CD4-positive, alpha-beta T cell (primary cell): ENCODE results near the gene TSHZ2. TPM values are rescaled to one million over a fixed set of nuclear protein-coding genes. Genes with fewer than 3 reads are reported as not detected.
A peak's percentile ranks its signal among the peaks of the same experiment; 100 is the strongest.

ENCODE experiments used
- ATAC-seq: fragments of 200-7000 bp; cut with Tn5 transposase; one replicate; pipeline ENCODE4 v1.10.0; 2022; ENCODE audit warnings: mild to moderate bottlenecking; ENCODE audit not compliant: poor library complexity
- CTCF ChIA-PET: fragments of 350-600 bp; sonication (Branson Sonifier 250); formaldehyde crosslinking; loops from one replicate; lab custom pipeline; 2021; ENCODE audit warnings: antibody characterized with exemption, inconsistent platforms; lab: Charles Lee
- POLR2A ChIA-PET: fragments of 350-600 bp; sonication (Branson Sonifier 250); formaldehyde crosslinking; loops from one replicate; lab custom pipeline; 2021; ENCODE audit warnings: antibody characterized with exemption, inconsistent platforms; lab: Charles Lee
- DNase-seq, 14 experiments: peaks; one replicate each; pipeline ENCODE4 v3.0.0-alpha.2; 2013 to 2020; ENCODE audit warnings: mixed read lengths in 2 of 14
- H3K27ac ChIP-seq, 2 donors: one replicate each; pipeline versions ENCODE4 v1.5.1 to v1.7.0; 2013; ENCODE audit warnings: low read length in 2 of 2, low read depth in 1 of 2, mild to moderate bottlenecking in 1 of 2
- H3K27me3 ChIP-seq, 2 experiments: 1 replicate in 1 of 2; 2 replicates in 1 of 2; pipeline versions ENCODE4 v1.6.1 to v1.7.0; 2013; ENCODE audit warnings: low read length in 2 of 2, control low read depth in 1 of 2, mild to moderate bottlenecking in 1 of 2, moderate library complexity in 1 of 2; ENCODE audit not compliant: insufficient read depth in 2 of 2, control insufficient read depth in 1 of 2
- H3K36me3 ChIP-seq: one replicate; pipeline ENCODE4 v1.6.1; 2013; ENCODE audit warnings: low read length, control low read depth; ENCODE audit not compliant: insufficient read depth
- H3K4me1 ChIP-seq: one replicate; pipeline ENCODE4 v1.6.1; 2013; ENCODE audit warnings: low read length, control low read depth; ENCODE audit not compliant: insufficient read depth
- H3K4me3 ChIP-seq: one replicate; pipeline ENCODE4 v1.5.1; 2013; ENCODE audit warnings: mild to moderate bottlenecking, low read length, moderate library complexity
- H3K9me3 ChIP-seq, 2 experiments: 1 replicate in 1 of 2; 2 replicates in 1 of 2; pipeline versions ENCODE4 v1.6.1 to v1.7.0; 2013; ENCODE audit warnings: low read length in 2 of 2, mild to moderate bottlenecking in 2 of 2, control low read depth in 1 of 2, moderate library complexity in 1 of 2; ENCODE audit not compliant: control insufficient read depth in 1 of 2, insufficient read depth in 1 of 2
- H3K27ac Mint-ChIP-seq: one replicate; pipeline ENCODE4 v1.8.0; 2020; ENCODE audit warnings: mixed read lengths
- H3K27me3 Mint-ChIP-seq: one replicate; pipeline ENCODE4 v1.8.0; 2021; ENCODE audit warnings: mixed read lengths
- H3K36me3 Mint-ChIP-seq: one replicate; pipeline ENCODE4 v1.8.0; 2021; ENCODE audit warnings: low read depth, mixed read lengths
- H3K4me1 Mint-ChIP-seq: one replicate; pipeline ENCODE4 v1.8.0; 2021; ENCODE audit warnings: low read depth, mixed read lengths
- H3K4me3 Mint-ChIP-seq: one replicate; pipeline ENCODE4 v1.8.0; 2020; ENCODE audit warnings: mild to moderate bottlenecking, mixed read lengths
- H3K9me3 Mint-ChIP-seq: one replicate; pipeline ENCODE4 v1.8.0; 2020; ENCODE audit warnings: mixed read lengths
- intact Hi-C, 2 experiments: fragments of 100-400 bp; cut with DNase I in 1 of 2; cut with micrococcal nuclease in 1 of 2; formaldehyde crosslinking; loops; one replicate each; pipeline versions ENCODE4 v1.15.1 to v1.9.0; 2023 to 2025; cut with DNase I, micrococcal nuclease
- total RNA-seq, 174 experiments: library from RNA in 2 of 174; stranded (reverse) in 2 of 174; gene quantifications; one replicate each; pipeline ENCODE4 v1.2.3 and lab custom pipeline; 2021 to 2026
- TF ChIP-seq, protein P1 (sequence below): fragments of 200-600 bp; IDR thresholded peaks from one replicate; pipeline ENCODE4 v1.8.0; 2022; ENCODE audit warnings: antibody characterized with exemption, mild to moderate bottlenecking

Gene TSHZ2
- total RNA-seq, 2 experiments from 2014 or later: 26.1 to 27.4 TPM

DNA sequence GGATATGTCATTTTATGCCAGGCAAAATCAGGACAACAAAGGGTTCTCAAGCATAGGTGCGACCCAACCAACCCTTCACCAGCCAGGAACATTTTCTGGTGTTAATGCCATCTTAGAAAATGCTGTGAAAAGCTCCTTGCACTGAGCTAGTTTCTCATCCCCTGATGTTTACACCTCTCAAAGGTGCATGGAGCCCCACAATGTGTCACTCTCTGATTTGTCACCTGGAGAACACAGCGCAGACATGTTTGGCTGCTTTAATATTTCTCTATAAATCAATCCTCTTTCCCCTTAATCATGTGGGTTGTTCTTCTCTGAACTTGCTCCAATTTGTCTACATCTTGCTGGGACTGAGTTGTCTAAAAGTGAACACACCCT is 244.3 kb downstream of the TSHZ2 start:
- intact Hi-C loops: loop anchor here (2.0 to 10.0 kb wide), 6 partner anchors 59 to 978 kb away; partner anchors contain the start of gene TSHZ2 (in 1 of the 2)
- ATAC-seq (no peak), DNase-seq (peak in 1 of 14 experiments; percentile 7)
- no peak overlapping the region for H3K4me3 ChIP-seq
- TF ChIP-seq, protein P1, sequence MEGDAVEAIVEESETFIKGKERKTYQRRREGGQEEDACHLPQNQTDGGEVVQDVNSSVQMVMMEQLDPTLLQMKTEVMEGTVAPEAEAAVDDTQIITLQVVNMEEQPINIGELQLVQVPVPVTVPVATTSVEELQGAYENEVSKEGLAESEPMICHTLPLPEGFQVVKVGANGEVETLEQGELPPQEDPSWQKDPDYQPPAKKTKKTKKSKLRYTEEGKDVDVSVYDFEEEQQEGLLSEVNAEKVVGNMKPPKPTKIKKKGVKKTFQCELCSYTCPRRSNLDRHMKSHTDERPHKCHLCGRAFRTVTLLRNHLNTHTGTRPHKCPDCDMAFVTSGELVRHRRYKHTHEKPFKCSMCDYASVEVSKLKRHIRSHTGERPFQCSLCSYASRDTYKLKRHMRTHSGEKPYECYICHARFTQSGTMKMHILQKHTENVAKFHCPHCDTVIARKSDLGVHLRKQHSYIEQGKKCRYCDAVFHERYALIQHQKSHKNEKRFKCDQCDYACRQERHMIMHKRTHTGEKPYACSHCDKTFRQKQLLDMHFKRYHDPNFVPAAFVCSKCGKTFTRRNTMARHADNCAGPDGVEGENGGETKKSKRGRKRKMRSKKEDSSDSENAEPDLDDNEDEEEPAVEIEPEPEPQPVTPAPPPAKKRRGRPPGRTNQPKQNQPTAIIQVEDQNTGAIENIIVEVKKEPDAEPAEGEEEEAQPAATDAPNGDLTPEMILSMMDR: no peak
- Mint-ChIP-seq H3K36me3 (no peaks in the 10 kb centered on the region), H3K4me1 (peaks cover 44% of the 10 kb centered on the region), H3K27me3 (no peaks in the 10 kb centered on the region), H3K9me3 (no peaks in the 10 kb centered on the region), H3K27ac (peak overlapping the region; percentile 78), H3K4me3 (peak overlapping the region; percentile 70)
- no peak overlapping the region for H3K27ac ChIP-seq
- no peaks in the 10 kb centered on the region for H3K27me3 ChIP-seq
- no peaks in the 10 kb centered on the region for H3K9me3 ChIP-seq
- no peaks in the 10 kb centered on the region for H3K36me3 ChIP-seq
- peaks cover 28% of the 10 kb centered on the region for H3K4me1 ChIP-seq
- CTCF ChIA-PET: interaction anchor here (0.6 to 2.2 kb wide), 5 partner anchors 9 to 904 kb away, joined by 3 to 9 read pairs (median 3); no protein-coding TSS in a partner anchor
- POLR2A ChIA-PET: interaction anchor here (0.6 to 1.3 kb wide), 5 partner anchors 8 to 905 kb away, joined by 3 to 4 read pairs (median 3); no protein-coding TSS in a partner anchor

DNA sequence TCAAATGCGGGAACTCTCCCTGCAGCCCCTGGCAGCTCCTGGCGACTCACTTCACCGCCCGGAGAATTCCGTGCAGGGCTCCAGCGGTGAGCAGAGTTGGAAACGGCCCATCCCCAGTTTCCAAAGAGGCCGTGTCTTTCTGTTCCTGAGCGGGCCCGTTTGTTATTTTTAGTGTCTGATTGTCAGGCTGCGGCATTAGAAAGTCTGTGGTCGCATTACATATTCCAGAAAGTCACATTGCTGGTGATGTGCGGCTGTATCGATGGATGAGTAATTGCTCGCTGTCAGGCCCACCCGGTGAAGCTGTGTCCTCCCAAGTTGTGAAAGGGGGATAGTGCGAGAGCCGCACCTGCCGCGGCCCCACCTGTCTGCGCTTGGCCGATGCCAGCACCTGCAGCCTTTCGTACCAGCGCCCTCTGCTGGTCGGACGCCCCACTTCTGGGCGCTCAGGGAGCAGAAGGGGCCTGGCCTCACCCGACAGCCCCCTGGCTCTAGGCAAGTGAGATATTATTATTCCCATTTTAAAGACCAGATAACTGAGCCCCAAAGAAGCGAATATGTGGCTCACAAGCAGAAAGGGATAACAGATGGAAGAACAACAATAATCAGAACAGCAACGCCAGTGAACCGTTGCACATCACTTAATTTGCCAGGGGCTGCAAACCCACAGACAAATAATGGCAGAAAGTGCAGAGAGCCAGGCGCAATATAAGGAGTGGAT is 244.9 kb downstream of the TSHZ2 start:
- H3K9me3 Mint-ChIP-seq: no peaks in the 10 kb centered on the region
- no peaks in the 10 kb centered on the region for H3K36me3 Mint-ChIP-seq
- Histone ChIP-seq H3K9me3 (no peaks in the 10 kb centered on the region), H3K36me3 (no peaks in the 10 kb centered on the region), H3K27me3 (no peaks in the 10 kb centered on the region), H3K4me1 (peaks cover 28% of the 10 kb centered on the region), H3K4me3 (peak overlapping the region; percentile 35), H3K27ac (no peak overlapping the region)
- intact Hi-C loops: loop anchor here (1.0 to 10.0 kb wide), 8 partner anchors 60 to 978 kb away; partner anchors contain the start of gene TSHZ2 (in 1 of the 2)
- H3K27ac Mint-ChIP-seq: peak overlapping the region; percentile 78
- ChIA-PET POLR2A (interaction anchor here (0.7 to 1.1 kb wide), 3 partner anchors 9 to 905 kb away, joined by 3 to 4 read pairs (median 3); no protein-coding TSS in a partner anchor), CTCF (interaction anchor here (1.2 to 2.2 kb wide), 3 partner anchors 9 to 905 kb away, joined by 3 to 9 read pairs (median 6); no protein-coding TSS in a partner anchor)
- H3K27me3 Mint-ChIP-seq: no peaks in the 10 kb centered on the region
- TF ChIP-seq, protein P1: peak; percentile 99
- peak overlapping the region; percentile 70 for H3K4me3 Mint-ChIP-seq
- ATAC-seq (peak; percentile 82), DNase-seq (peak; percentile 69 to 90 (median 83))
- H3K4me1 Mint-ChIP-seq: peaks cover 44% of the 10 kb centered on the region

DNA sequence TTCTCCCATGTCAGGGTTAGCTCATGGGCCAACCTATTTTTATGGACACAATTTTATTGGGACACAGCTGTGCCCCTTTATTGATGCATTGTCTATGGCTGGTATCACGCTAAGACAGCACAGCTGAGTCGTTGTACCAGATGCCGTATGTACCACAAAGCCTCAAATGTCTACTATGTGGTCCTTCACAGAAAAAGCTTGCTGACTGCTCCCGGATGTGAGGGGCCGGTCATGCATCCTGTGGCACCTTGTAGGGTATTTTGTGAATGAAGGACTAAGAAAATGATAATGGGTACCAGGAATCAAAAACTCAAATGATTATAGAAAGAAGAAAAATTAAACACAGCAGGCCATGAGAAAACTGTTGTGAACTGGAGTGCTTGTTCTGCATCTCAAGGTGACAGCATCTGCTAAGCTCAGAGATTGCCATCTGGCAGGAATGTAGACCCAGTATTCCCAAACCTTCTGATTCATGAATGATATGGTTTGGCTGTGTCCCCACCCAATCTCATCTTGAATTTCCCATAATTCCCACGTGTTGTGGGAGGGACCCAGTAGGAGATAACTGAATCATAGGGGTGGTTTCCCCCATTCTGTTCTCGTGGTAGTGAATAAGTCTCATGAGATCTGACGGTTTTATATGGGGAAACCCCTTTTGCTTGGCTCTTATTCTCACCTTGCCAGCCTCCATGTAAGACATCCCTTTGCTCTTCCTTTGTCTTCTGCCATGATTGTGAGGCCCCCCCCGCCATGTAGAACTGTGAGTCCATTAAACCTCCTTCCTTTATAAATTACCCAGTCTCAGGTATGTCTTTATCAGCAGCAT is 248.5 kb downstream of the TSHZ2 start:
- ChIA-PET POLR2A (interaction anchor here (1.0 kb wide), 1 partner anchor 219 kb away, joined by 3 read pairs; no protein-coding TSS in a partner anchor), CTCF (interaction anchor here (1.2 kb wide), 1 partner anchor 909 kb away, joined by 5 read pairs; no protein-coding TSS in a partner anchor)
- H3K4me3 ChIP-seq: no peak overlapping the region
- no peak overlapping the region for H3K27ac Mint-ChIP-seq
- ATAC-seq (peak; percentile 33), DNase-seq (no peak)
- no peaks in the 10 kb centered on the region for H3K9me3 Mint-ChIP-seq
- H3K36me3 ChIP-seq: no peaks in the 10 kb centered on the region
- H3K36me3 Mint-ChIP-seq: no peaks in the 10 kb centered on the region
- H3K4me1 Mint-ChIP-seq: peaks cover 23% of the 10 kb centered on the region
- no peaks in the 10 kb centered on the region for H3K27me3 Mint-ChIP-seq
- peaks cover 15% of the 10 kb centered on the region for H3K4me1 ChIP-seq
- no peaks in the 10 kb centered on the region for H3K27me3 ChIP-seq
- intact Hi-C loops: no loop called here
- no peak overlapping the region for H3K27ac ChIP-seq
- TF ChIP-seq, protein P1: no peak
- H3K9me3 ChIP-seq: no peaks in the 10 kb centered on the region
- H3K4me3 Mint-ChIP-seq: no peak overlapping the region
